ENCODE data around the gene ENDOU.

ENDOU gene

GRCh38 chr12:47744005-47744651, 18.8 kb upstream of the ENDOU start:
- DNase-seq (peak; percentile 46), ATAC-seq (no peak)

- DNase-seq, result no peak
These were observed 18.1 kb upstream of the ENDOU start for GRCh38 chr12:47743311-47743860.

DNA sequence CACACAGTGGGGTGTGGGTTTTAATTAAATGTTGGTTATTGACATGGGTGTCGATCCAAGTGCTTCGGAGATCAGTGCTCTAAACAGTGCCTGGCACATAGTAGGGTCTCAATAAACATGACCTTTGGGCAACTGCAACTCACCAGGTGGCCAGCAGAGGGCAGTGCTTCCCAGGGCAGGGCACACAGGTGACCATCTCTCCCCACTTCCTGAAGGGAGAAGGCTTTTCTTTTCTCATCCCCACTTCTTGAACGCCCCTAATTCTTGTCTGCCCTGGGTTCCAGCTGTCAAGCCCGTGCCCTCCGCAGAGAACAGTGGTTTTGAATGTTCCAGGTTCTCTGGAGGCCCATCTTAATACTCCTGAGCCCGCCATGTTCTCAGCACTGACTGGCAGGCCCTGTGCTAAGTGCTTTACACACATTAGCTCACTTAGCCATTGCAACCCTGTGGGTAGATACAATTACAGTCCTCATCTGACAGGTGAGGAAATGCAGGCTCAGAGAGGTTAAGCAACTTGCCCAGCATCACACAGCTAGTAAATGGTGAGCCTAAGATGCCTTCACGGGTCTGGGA, 17.0 kb upstream of the ENDOU start:
- DNase-seq (peak; percentile 86), ATAC-seq (peak; percentile 24)

More at GRCh38 chr12:47743311-47743860, 18.1 kb upstream of the ENDOU start:
- no peak for ATAC-seq

DNA sequence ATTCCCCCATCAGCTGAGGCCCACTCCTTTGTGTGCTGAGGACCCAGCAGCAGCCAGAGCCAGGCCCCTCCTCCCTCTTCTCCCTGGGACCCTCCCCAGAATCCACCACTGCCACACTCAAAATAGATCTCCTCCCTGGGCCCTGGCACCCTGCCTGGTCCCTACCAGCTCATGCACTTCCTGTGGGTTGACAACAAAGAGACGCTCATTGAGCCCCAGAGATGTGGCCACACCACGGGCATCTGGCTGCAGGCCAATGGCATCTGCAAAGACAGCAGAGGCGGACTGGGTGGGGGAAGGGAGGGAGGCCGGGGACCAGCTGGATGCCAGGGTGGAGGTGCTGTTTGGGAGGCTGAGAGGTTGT, 16.0 kb upstream of the ENDOU start:
- ATAC-seq (peak; percentile 50), DNase-seq (peak; percentile 70)

- no peak for DNase-seq
- ATAC-seq, result no peak
These were observed 15.5 kb upstream of the ENDOU start for GRCh38 chr12:47740606-47741339.

GRCh38 chr12:47739979-47740378, 14.7 kb upstream of the ENDOU start:
- ATAC-seq, result no peak
- no peak for DNase-seq

- ATAC-seq (no peak), DNase-seq (no peak)
These were observed 14.0 kb upstream of the ENDOU start for GRCh38 chr12:47739297-47739696.

DNA sequence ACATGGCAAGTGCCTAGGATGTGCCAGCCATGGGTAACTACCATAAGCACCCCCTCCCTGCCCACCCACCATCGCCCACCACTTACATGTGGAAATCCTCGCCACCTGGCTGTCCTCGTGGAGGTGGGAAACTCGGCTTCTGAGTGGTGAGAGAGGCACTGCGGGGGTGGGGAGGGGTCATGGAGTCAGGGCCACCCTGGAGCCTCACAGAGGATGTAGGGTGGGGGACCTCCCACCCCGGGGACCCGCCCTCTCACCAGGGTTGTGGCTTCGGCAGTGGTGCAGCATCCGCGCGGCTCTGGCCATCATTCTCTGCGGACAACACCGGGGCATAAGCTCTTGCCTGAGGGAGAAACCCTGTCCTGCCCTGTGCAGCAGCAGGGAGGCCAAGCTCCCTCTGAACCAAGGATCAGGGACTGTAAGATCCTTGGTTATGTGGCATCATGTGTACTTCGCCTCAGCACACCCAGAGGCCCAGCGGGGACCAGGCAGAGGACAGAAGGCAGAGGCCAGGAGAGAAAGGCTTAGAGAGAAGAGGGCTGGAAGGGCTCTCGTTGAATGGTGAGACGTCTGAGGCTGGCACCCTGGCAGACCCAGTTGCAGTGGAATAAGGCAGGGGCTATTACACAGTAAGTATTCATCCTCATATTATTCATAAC, 12.8 kb upstream of the ENDOU start:
- ATAC-seq (no peak), DNase-seq (no peak)

DNA sequence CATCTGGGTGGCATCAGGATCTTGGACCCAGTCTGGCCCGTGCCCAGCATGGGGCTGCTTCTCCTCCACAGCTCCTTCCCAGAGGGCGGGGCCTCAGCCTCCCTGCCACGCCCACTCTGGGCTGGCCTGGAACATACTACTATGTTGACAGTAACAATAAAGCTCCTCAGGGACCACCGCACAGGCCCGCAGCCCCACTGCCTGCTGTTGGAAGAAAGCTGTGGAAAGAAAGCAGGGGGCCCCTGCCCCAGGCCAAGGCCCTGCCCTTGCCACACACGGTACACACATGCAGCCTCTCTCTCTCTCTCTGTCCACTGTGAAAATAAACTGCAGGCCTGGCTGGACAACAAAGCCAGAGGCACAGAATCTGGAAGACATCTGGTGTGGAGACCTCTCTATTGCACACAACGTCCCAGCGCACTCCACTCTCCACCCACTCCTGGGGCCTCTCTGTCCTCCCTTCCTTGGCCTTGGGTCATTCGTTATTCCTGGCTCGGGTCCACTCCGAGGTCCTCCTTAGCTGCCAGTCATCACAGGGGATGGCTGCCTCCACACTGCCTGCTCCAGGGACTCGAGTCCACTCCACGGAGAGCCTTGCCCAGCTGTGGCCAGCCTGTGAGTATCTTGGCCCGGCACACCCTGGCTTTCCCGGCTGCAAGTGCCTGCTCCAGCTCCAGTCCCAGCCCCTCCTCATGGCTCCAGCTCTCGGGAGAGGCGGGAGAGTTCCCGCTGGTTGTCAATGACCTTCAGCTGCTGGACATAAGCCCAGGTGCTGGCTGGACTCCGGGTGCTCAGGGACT, 11.8 kb upstream of the ENDOU start:
- no peak for DNase-seq
- no peak for ATAC-seq

DNA sequence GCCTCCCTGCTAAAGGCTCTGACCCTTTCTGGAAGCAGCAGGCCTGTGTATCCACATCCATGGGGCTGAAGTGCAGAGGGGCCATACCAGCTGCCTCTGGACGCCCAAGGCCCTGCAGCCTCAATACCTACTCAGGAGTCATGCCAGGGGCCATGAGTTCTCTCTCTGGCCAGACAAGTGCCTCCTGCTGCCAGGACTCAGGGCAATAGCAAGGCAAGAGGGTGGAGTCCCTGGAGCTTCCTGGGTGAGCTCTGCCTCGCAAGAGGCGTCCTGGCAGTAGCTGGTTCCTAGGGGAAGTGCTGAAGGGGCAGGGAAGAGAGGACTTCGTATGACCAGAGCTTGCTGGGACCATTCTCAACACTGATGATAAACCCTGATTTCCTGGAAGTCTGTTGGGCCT, 10.9 kb upstream of the ENDOU start:
- ATAC-seq (no peak), DNase-seq (no peak)

DNA sequence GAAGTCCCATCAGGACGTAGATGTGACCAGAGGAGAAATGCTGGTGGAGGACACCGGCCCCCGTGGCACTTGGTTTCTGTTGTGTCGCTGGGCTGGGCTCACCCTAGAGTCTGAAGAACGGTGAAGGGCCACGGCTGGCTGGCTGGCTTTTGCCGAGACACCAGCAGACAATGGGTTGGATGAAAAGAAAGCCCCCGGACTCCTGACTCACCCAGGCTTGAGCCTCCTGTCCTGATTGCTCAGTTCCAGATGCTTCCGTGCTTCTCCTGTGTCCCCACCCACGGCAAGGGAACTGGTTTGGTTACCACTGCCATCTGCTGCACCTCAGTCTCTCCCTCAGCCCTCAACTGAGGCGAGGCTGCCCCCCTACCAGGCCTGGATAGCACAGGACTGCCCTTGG, 10.4 kb upstream of the ENDOU start:
- no peak for ATAC-seq
- no peak for DNase-seq

DNA sequence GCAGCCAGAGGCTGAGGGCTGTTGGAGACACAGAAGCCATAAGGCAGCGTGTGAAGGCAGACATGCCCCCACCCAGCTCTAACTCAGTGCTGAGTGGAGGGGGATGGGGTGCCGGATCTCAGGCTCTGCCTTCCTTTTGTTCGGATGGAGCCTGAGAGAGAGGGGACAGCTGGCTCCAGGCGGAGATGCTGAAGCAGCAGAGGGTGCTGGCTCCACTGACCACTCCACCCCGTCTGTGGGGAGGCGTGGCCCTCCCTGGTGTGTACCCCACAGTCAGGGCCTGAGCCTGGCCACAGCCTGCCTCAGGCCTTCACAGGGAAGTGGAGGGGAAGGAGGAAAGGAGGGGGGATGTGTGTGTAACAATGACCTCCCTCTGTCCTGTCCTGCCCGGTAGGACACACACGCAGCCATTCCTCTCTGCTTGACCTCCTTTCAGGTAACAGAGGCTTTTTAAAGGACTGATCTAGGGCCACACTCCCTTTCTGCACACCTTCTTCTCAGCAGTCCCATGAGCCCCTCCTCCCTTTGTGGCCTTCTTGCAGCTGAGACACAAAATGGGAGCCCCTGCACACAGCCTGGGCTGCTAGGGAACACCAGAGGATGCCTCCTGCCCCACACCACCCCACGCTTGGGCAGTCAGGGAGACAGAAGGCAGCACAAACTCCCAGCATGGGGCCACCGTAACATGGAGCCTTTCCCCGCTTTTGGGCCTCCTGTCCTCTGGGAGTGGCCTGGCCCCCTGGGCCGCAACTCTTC, 9.6 kb upstream of the ENDOU start:
- no peak for ATAC-seq
- no peak for DNase-seq

GRCh38 chr12:47733142-47733541, 7.9 kb upstream of the ENDOU start:
- ATAC-seq (no peak), DNase-seq (no peak)

GRCh38 chr12:47732504-47732903, 7.2 kb upstream of the ENDOU start:
- ATAC-seq (no peak), DNase-seq (no peak)

DNA sequence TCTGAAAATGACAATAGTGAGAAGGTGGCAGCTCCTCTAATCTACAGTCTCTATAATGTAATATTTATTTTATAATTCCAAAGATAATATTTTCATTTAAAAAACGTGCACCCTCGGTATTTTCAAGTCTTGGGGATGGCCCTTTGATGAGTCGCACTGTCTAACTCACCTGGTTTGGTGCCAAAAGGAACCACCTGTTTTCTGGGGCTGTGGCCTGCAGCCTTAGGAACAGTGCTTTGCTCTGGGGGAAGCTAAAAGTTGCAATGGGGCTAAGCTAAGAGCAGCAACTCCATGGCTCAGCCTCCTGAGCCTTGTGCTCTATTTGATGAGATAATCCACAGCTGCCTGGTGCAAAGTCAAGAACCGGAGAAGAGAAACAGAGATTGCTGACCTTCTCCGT, 6.4 kb upstream of the ENDOU start:
- DNase-seq, result no peak
- ATAC-seq, result no peak

GRCh38 chr12:47730341-47730744, 5.1 kb upstream of the ENDOU start:
- DNase-seq (no peak), ATAC-seq (no peak)

DNA sequence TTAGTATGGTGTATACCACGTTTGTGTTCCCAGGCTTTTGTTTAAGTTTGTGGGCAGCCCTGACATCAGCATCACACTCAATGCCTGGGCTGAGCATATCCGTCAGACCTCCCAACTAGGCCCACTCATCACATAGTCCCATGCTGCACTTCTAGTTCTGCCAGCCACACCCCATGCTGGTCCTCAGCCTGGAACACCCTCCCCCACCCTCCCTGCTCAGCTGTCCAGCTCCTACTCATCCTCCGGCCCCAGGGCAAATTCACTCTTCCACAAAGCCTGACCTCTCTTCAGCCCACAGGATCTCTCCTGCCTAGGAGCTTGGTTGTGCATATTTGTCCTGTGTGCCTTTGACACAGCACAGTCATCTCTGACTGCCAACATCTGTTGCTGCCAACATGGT, 3.9 kb upstream of the ENDOU start:
- no peak for ATAC-seq
- no peak for DNase-seq

DNA sequence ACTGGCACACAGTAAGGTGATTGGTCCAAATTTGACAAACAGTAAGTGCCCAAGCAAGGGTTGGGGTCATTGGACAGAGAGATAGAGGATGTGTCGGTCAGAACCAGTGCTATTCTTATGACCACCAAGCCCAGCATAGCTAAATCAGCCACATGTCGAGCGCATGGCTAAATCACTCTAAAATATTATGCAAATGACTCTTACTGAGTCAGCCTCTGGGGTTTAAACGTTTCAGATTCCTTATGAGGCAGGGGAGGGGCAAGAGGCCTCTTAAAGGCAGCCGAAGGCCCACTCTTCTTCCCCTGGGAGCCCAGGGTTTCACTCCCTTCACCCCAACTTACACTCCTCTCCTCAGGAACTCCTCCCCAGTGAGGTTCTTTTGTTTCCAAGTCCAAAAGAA, 603 bp upstream of the ENDOU start:
- ATAC-seq, result peak; percentile 48

DNA sequence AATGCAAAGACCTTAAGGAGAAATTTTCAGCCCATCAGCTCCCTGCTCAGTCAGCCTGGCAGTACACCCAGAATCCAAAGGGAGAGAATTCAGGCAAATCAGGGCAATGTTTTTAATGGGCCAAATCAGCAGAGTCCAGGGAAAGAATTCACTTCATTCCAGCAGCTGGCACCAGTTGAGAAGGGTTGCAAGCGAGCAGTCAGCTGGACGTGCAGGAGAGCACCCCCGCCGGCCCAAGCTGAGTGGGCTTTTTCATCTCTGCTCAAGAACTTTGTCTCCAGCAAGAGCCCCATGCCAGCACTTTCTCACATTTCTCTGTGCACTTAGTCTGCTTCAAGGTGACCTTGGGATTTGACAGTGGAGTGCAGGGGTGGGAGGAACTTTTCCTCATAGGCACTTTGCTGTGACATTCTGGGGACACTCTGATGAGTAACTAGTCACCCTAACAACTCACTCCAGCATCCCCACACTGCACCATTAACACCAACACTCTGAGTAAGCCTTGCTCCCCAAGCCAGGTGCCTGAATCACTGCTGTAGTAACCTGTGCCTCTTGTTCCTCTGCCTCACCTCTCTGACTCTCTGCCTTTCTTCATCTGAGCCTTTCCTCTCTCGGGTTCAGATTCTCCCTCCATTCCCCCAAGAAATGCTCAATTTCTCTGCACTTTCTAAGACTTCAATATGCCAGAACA, 2.2 kb downstream of the ENDOU start:
- DNase-seq, result no peak
- ATAC-seq, result peak; percentile 48

More for the DNA sequence above, 603 bp upstream of the ENDOU start:
- peak; percentile 19 for DNase-seq

DNA sequence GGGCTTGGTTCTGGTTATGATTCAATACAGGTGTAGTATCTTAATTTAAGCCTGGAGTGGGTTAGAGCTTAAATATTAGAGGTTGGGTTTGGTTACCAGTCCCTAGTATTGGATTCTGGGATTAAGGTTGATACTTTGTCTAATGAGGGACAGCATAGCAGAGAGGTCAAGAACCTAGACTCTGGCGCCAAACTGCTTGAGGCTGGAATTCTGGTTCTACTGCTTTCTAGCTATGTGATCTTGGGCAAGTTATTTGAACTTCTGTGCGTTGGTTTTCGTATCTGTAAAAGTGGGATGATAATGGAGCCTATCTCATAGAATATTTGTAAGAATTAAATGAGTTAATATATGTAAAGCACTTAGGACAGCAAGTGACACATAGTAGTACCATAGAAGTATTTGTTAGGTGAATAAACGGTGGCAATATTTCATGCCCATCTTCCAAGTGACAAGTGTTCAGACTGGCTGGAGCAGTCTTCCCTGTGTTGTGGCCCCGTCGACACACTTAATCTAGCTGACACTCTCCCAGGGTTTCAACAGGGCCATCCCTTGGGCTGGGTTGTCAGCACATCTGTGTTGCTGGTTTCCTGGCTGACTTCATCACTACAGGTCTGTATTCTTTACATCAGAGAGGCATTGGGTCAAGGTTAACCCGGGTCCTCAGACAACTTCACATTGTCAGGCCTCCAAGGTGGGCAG, 3.0 kb downstream of the ENDOU start:
- ATAC-seq (no peak), DNase-seq (no peak)
